Ascending aorta (tissue), 2 donors: Measurements from ENCODE around the gene RAD21L1. TPM values are rescaled to one million over a fixed set of nuclear protein-coding genes. Genes with fewer than 3 reads are reported as not detected.
A peak's percentile ranks its signal among the peaks of the same experiment; 100 is the strongest.

Source experiments
- DNase-seq, 2 donors: peaks; one replicate each; pipeline ENCODE4 v3.0.0-alpha.2; 2019; ENCODE audit warnings: low spot score in 2 of 2
- H3K27ac ChIP-seq, 2 donors: fragments of 200-600 bp; sonication (generic); one replicate each; pipeline ENCODE4 v1.5.1; 2016 to 2017; ENCODE audit warnings: mild to moderate bottlenecking in 1 of 2
- H3K27me3 ChIP-seq: fragments of 200-600 bp; sonication (generic); one replicate; pipeline ENCODE4 v1.5.1; 2017
- H3K36me3 ChIP-seq, 2 donors: fragments of 200-600 bp; sonication (generic); one replicate each; pipeline ENCODE4 v1.5.1; 2016
- H3K4me1 ChIP-seq, 2 donors: fragments of 200-600 bp; sonication (generic); one replicate each; pipeline ENCODE4 v1.5.1; 2016 to 2017; ENCODE audit warnings: mild to moderate bottlenecking in 1 of 2
- H3K4me3 ChIP-seq, 2 donors: fragments of 200-600 bp; sonication (generic); one replicate each; pipeline ENCODE4 v1.5.1; 2016 to 2017; ENCODE audit warnings: mild to moderate bottlenecking in 1 of 2
- H3K9me3 ChIP-seq, 2 donors: fragments of 200-600 bp; sonication (generic); one replicate each; pipeline ENCODE4 v1.5.1; 2016
- intact Hi-C: fragments of 100-400 bp; cut with DNase I; formaldehyde crosslinking; loops from one replicate; pipeline ENCODE4 v1.15.1; 2023
- total RNA-seq: library from RNA; depleted of rRNA; stranded (reverse); fragments of >200 nt; gene quantifications from one replicate; pipeline ENCODE4 v1.1.0, GENCODE V29; 2016
- TF ChIP-seq, protein P1 (sequence below), 3 experiments: fragments of 200-600 bp in 2 of 3; fragments of 450-650 bp in 1 of 3; sonication (generic) in 2 of 3; IDR thresholded peaks; one replicate each; pipeline ENCODE4 v1.5.1; 2016 to 2019; ENCODE audit warnings: antibody characterized with exemption in 3 of 3, mild to moderate bottlenecking in 1 of 3, moderate library complexity in 1 of 3

Gene RAD21L1
- total RNA-seq, result not detected

DNA sequence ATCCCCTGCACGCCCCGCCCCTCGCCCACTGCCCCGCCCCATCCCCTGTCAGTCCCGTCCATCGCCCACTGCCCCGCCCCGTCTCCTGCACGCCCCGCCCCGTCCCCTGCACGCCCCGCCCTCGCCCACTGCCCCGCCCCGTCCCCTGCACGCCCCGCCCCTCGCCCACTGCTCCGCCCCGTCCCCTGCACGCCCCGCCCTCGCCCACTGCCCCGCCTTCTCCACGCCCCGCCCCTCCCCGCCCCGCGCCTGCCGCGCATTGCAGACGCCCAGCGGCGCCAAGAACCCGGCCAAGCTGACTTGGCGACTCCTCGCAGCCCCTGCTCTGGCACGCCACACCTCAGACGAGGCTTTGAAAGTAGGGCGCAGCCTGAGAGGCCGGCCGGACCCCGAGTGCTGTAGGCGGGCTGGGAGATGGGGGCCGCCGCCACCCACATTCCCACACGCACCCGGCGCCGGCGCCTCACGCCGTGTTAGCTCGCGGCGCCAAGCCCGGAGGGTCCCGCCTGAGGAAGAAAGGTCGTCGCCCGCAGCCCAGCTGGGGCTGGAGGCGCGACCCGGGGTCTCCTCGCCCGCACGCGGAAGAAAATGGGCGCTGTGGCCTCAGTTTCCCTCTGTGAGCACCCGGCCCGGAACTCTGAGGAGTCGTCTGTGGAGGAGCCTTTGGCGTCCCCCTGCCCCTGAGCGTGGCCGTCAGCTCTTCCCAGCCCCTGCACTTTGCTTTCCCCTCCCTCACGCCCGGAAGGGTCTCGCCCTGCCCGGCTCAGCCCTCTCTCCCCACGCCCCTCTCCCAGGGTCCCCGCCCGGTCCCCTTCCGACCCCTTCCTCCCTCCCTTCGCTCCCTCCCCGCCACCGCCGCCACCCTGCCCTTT lies at the start of gene RAD21L1:
TSS of gene RAD21L1 (plus strand) at position 262 of the 872 bp plus-strand sequence. CDS start 2,410 bp downstream, outside the sequence.
- peak in 1 of 2 donors; percentile 70 for DNase-seq

DNA sequence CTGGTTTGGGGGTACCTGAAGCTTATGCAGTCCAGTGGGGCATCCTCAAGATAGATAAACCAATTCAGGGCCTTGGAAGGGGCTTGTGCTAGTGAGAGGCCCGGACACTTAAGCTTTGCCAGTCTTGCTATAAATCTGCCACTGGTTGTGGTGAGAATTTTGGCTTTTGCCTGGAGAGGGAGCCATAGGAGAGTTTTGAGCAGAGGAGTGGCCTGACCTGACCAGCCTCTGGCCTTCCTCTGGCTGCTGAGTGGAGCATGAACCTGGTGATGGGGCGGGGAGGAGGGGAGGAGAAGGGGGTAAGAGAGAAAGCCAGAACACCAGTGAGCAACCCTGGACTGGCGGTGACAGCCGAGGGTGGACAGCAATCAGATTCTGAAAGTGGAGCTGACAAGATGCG lies 48.2 kb upstream of the RAD21L1 start:
- DNase-seq, result no peak
- TF ChIP-seq, protein P1, sequence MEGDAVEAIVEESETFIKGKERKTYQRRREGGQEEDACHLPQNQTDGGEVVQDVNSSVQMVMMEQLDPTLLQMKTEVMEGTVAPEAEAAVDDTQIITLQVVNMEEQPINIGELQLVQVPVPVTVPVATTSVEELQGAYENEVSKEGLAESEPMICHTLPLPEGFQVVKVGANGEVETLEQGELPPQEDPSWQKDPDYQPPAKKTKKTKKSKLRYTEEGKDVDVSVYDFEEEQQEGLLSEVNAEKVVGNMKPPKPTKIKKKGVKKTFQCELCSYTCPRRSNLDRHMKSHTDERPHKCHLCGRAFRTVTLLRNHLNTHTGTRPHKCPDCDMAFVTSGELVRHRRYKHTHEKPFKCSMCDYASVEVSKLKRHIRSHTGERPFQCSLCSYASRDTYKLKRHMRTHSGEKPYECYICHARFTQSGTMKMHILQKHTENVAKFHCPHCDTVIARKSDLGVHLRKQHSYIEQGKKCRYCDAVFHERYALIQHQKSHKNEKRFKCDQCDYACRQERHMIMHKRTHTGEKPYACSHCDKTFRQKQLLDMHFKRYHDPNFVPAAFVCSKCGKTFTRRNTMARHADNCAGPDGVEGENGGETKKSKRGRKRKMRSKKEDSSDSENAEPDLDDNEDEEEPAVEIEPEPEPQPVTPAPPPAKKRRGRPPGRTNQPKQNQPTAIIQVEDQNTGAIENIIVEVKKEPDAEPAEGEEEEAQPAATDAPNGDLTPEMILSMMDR (IDR thresholded peaks at IDR 0.05), result no peak
- H3K27me3 ChIP-seq, result no peaks in the 10 kb centered on the region
- H3K4me3 ChIP-seq, result no peak overlapping the region
- H3K27ac ChIP-seq, result no peak overlapping the region
- no peaks in the 10 kb centered on the region for H3K9me3 ChIP-seq
- H3K4me1 ChIP-seq, result no peaks in the 10 kb centered on the region
- peaks cover 0 to 7% of the 10 kb centered on the region in 2 donors for H3K36me3 ChIP-seq
- intact Hi-C loops, result no loop called here

More for the DNA sequence above, at the start of gene RAD21L1:
- no peaks in the 10 kb centered on the region for H3K36me3 ChIP-seq
- H3K4me1 ChIP-seq, result peaks cover 5 to 6% of the 10 kb centered on the region in 2 donors
- H3K27me3 ChIP-seq, result peaks cover 5% of the 10 kb centered on the region
- no peak within 1 kb of the TSS for H3K27ac ChIP-seq
- intact Hi-C loops, result no loop called here
- H3K9me3 ChIP-seq, result no peaks in the 10 kb centered on the region
- peak within 1 kb of the TSS; percentile 60 to 80 for H3K4me3 ChIP-seq
- TF ChIP-seq, protein P1 (IDR thresholded peaks at IDR 0.05), result no peak

DNA sequence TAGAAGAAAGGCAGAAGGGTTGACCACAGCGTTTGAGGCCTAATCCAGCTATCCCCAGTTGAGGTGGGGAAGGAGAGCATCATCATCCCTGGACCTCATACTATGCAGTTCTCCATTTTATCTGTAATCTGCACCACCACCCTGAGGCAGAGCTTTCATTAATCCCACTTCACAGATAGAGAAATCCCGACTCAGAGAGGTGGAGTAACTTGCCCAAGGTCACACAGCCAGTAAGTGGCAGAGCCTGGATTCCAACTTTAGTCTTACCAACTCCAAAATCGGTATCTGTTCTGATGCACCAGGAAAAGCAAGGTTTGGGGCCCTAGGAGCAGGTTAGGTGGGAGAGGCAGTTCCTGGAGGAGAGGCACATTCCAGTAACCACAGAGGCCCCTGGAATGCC lies 47.7 kb upstream of the RAD21L1 start:
- H3K4me1 ChIP-seq, result no peaks in the 10 kb centered on the region
- no peak overlapping the region for H3K4me3 ChIP-seq
- H3K27ac ChIP-seq, result no peak overlapping the region
- DNase-seq, result no peak
- H3K9me3 ChIP-seq, result no peaks in the 10 kb centered on the region
- H3K27me3 ChIP-seq, result no peaks in the 10 kb centered on the region
- TF ChIP-seq, protein P1 (IDR thresholded peaks at IDR 0.05), result no peak
- H3K36me3 ChIP-seq, result peaks cover 0 to 7% of the 10 kb centered on the region in 2 donors
- intact Hi-C loops, result no loop called here

GRCh38 chr20:1178623-1179022 lies 47.2 kb upstream of the RAD21L1 start:
- DNase-seq, result no peak
- no peaks in the 10 kb centered on the region for H3K4me1 ChIP-seq
- no peaks in the 10 kb centered on the region for H3K9me3 ChIP-seq
- TF ChIP-seq, protein P1 (IDR thresholded peaks at IDR 0.05), result no peak
- H3K27ac ChIP-seq, result no peak overlapping the region
- intact Hi-C loops, result no loop called here
- H3K27me3 ChIP-seq, result no peaks in the 10 kb centered on the region
- H3K36me3 ChIP-seq, result peaks cover 0 to 7% of the 10 kb centered on the region in 2 donors
- no peak overlapping the region for H3K4me3 ChIP-seq

- DNase-seq, result no peak
Observed at GRCh38 chr20:1180949-1181348, 44.9 kb upstream of the RAD21L1 start.

More at GRCh38 chr20:1180949-1181348, 44.9 kb upstream of the RAD21L1 start:
- TF ChIP-seq, protein P1 (IDR thresholded peaks at IDR 0.05), result no peak
- peaks cover 4% of the 10 kb centered on the region in 2 donors for H3K4me1 ChIP-seq
- no peak overlapping the region for H3K4me3 ChIP-seq
- peaks cover 0 to 6% of the 10 kb centered on the region in 2 donors for H3K36me3 ChIP-seq
- H3K27ac ChIP-seq, result no peak overlapping the region
- no peaks in the 10 kb centered on the region for H3K9me3 ChIP-seq
- intact Hi-C loops, result no loop called here
- peaks cover 7% of the 10 kb centered on the region for H3K27me3 ChIP-seq
